Upper lobe of left lung (tissue), 4 donors: ENCODE results near the gene HCLS1.

Experiments used
- CTCF ChIP-seq, 6 experiments: fragments of 450-650 bp in 4 of 6; fragments of 200-600 bp in 2 of 6; sonication (generic) in 2 of 6; IDR thresholded peaks; one replicate each; pipeline ENCODE4 v1.5.1; 2016 to 2019; ENCODE audit warnings: antibody characterized with exemption in 6 of 6
- EP300 ChIP-seq, 4 donors: sonication (generic); formaldehyde crosslinking; IDR thresholded peaks; one replicate each; pipeline ENCODE4 v1.5.1; 2017; ENCODE audit warnings: antibody characterized with exemption in 4 of 4, control low read depth in 2 of 4

- TF ChIP-seq EP300 (IDR thresholded peaks at IDR 0.05) (no peak), CTCF (IDR thresholded peaks at IDR 0.05) (no peak)
Measured at GRCh38 chr3:121654493-121655385, 6.0 kb downstream of the HCLS1 start.
